CD4-positive, alpha-beta memory T cell (primary cell): ENCODE data around the gene DHCR24. TPM values are rescaled to one million over a fixed set of nuclear protein-coding genes. Genes with fewer than 3 reads are reported as not detected.

ENCODE experiments used
- CTCF ChIA-PET: fragments of 350-600 bp; sonication (Branson Sonifier 250); formaldehyde crosslinking; loops from one replicate; lab custom pipeline; 2021; ENCODE audit warnings: inconsistent platforms; ENCODE audit not compliant: partially characterized antibody; lab: Charles Lee
- POLR2A ChIA-PET: fragments of 350-600 bp; sonication (Branson Sonifier 250); formaldehyde crosslinking; loops from one replicate; lab custom pipeline; 2021; ENCODE audit not compliant: partially characterized antibody; lab: Charles Lee
- DNase-seq, 5 donors: peaks; one replicate each; pipeline versions ENCODE4 v3.0.0 to v3.0.0-alpha.2; 2020 to 2022; ENCODE audit warnings: mixed read lengths in 1 of 5
- H3K27ac ChIP-seq: one replicate; pipeline ENCODE4 v1.7.0; 2013; ENCODE audit warnings: low read depth, low read length
- H3K27me3 ChIP-seq: 2 replicates; pipeline ENCODE4 v1.7.0; 2013; ENCODE audit warnings: mild to moderate bottlenecking, low read length, moderate library complexity; ENCODE audit not compliant: insufficient read depth
- H3K36me3 ChIP-seq: 2 replicates; pipeline ENCODE4 v1.7.0; 2013; ENCODE audit warnings: mild to moderate bottlenecking, low read length, moderate library complexity; ENCODE audit not compliant: insufficient read depth
- H3K4me1 ChIP-seq: 2 replicates; pipeline ENCODE4 v1.7.0; 2013; ENCODE audit warnings: mild to moderate bottlenecking, low read length, moderate library complexity; ENCODE audit not compliant: insufficient read depth
- H3K4me3 ChIP-seq, 2 donors: one replicate each; pipeline ENCODE4 v1.7.0; 2013; ENCODE audit warnings: low read length in 2 of 2, mild to moderate bottlenecking in 1 of 2
- H3K9me3 ChIP-seq, 2 donors: one replicate each; pipeline ENCODE4 v1.7.0; 2013; ENCODE audit warnings: low read length in 2 of 2, control low read depth in 1 of 2; ENCODE audit not compliant: control insufficient read depth in 1 of 2
- H3K27ac Mint-ChIP-seq, 7 donors: one replicate each; pipeline ENCODE4 v1.8.0; 2020 to 2021; ENCODE audit warnings: mixed read lengths in 7 of 7, mild to moderate bottlenecking in 6 of 7, inconsistent platforms in 3 of 7, moderate library complexity in 3 of 7
- H3K27me3 Mint-ChIP-seq, 2 donors: one replicate each; pipeline ENCODE4 v1.8.0; 2020 to 2021; ENCODE audit warnings: mixed read lengths in 2 of 2
- H3K36me3 Mint-ChIP-seq, 2 donors: one replicate each; pipeline ENCODE4 v1.8.0; 2020 to 2021; ENCODE audit warnings: mixed read lengths in 2 of 2, inconsistent platforms in 1 of 2, mild to moderate bottlenecking in 1 of 2
- H3K4me1 Mint-ChIP-seq, 4 donors: one replicate each; pipeline ENCODE4 v1.8.0; 2020 to 2021; ENCODE audit warnings: mixed read lengths in 4 of 4, mild to moderate bottlenecking in 1 of 4
- H3K4me3 Mint-ChIP-seq, 8 donors: one replicate each; pipeline ENCODE4 v1.8.0; 2020 to 2021; ENCODE audit warnings: mixed read lengths in 8 of 8, mild to moderate bottlenecking in 7 of 8, moderate library complexity in 6 of 8, inconsistent platforms in 3 of 8
- H3K9me3 Mint-ChIP-seq, 8 donors: one replicate each; pipeline ENCODE4 v1.8.0; 2020 to 2021; ENCODE audit warnings: mixed read lengths in 8 of 8, mild to moderate bottlenecking in 5 of 8, inconsistent platforms in 3 of 8, moderate library complexity in 1 of 8
- intact Hi-C: fragments of 100-400 bp; cut with micrococcal nuclease; formaldehyde crosslinking; loops from one replicate; pipeline ENCODE4 v1.15.1; 2023
- polyA plus RNA-seq, 2 donors: library from polyadenylated mRNA; unstranded; fragments of 300-500 nt; fragmentation: Illumina TruSeq; gene quantifications; one replicate each; pipeline ENCODE4 v1.2.3, GENCODE V29; 2021
- total RNA-seq, 2 experiments: library from RNA; stranded (reverse); gene quantifications; one replicate each; pipeline ENCODE4 v1.2.3, GENCODE V29; 2021

The DHCR24 gene
- total and polyA plus RNA-seq, 4 experiments from 2014 or later: 5.9 to 9.9 (median 7.3) TPM

- DNase-seq: no peak
- H3K36me3 Mint-ChIP-seq: no peaks in the 10 kb centered on the region
- peak overlapping the region in 1 of 8 donors; percentile 14 for H3K4me3 Mint-ChIP-seq
- Histone ChIP-seq H3K9me3 (no peaks in the 10 kb centered on the region), H3K4me1 (no peaks in the 10 kb centered on the region), H3K4me3 (no peak overlapping the region), H3K27me3 (no peaks in the 10 kb centered on the region), H3K36me3 (no peaks in the 10 kb centered on the region), H3K27ac (no peak overlapping the region)
- H3K27ac Mint-ChIP-seq: no peak overlapping the region
- peaks cover 0 to 3% of the 10 kb centered on the region in 2 donors for H3K27me3 Mint-ChIP-seq
- intact Hi-C loops: no loop called here
- POLR2A ChIA-PET: no interaction called here
- H3K9me3 Mint-ChIP-seq: no peaks in the 10 kb centered on the region
- CTCF ChIA-PET: interaction anchor here (0.9 to 1.8 kb wide), 3 partner anchors 9 to 141 kb away, joined by 3 to 6 read pairs (median 4); partner anchors contain the start of gene TTC22
- H3K4me1 Mint-ChIP-seq: peaks cover 4 to 10% (median 5%) of the 10 kb centered on the region in 4 donors
Measured at GRCh38 chr1:54813485-54814125, 73.4 kb downstream of the DHCR24 start.

GRCh38 chr1:54812801-54813484 is 74.1 kb downstream of the DHCR24 start:
- Histone ChIP-seq H3K4me3 (no peak overlapping the region), H3K4me1 (no peaks in the 10 kb centered on the region), H3K27ac (no peak overlapping the region), H3K9me3 (no peaks in the 10 kb centered on the region), H3K36me3 (no peaks in the 10 kb centered on the region), H3K27me3 (no peaks in the 10 kb centered on the region)
- no peak for DNase-seq
- intact Hi-C loops: no loop called here
- no peaks in the 10 kb centered on the region for H3K36me3 Mint-ChIP-seq
- H3K27ac Mint-ChIP-seq: no peak overlapping the region
- H3K9me3 Mint-ChIP-seq: no peaks in the 10 kb centered on the region
- peaks cover 0 to 3% of the 10 kb centered on the region in 2 donors for H3K27me3 Mint-ChIP-seq
- peaks cover 1 to 9% (median 6%) of the 10 kb centered on the region in 4 donors for H3K4me1 Mint-ChIP-seq
- ChIA-PET POLR2A (no interaction called here), CTCF (interaction anchor here (0.9 to 1.6 kb wide), 4 partner anchors 12 to 535 kb away, joined by 3 to 5 read pairs (median 4); partner anchors contain the start of gene TTC22)
- H3K4me3 Mint-ChIP-seq: no peak overlapping the region

- no peaks in the 10 kb centered on the region for H3K4me1 ChIP-seq
- peaks cover 5 to 18% (median 8%) of the 10 kb centered on the region in 4 donors for H3K4me1 Mint-ChIP-seq
- H3K27me3 ChIP-seq: no peaks in the 10 kb centered on the region
- H3K27me3 Mint-ChIP-seq: peaks cover 0 to 3% of the 10 kb centered on the region in 2 donors
- H3K36me3 Mint-ChIP-seq: no peaks in the 10 kb centered on the region
- H3K4me3 ChIP-seq: no peak overlapping the region
- H3K4me3 Mint-ChIP-seq: no peak overlapping the region
- H3K9me3 ChIP-seq: no peaks in the 10 kb centered on the region
- peak overlapping the region in 2 of 7 donors; percentile 57 to 63 for H3K27ac Mint-ChIP-seq
- no peaks in the 10 kb centered on the region for H3K9me3 Mint-ChIP-seq
- intact Hi-C loops: loop anchor here (2.0 kb wide), 1 partner anchor 691 kb away; no protein-coding TSS in a partner anchor
- ChIA-PET POLR2A (no interaction called here), CTCF (interaction anchor here (0.7 to 1.6 kb wide), 6 partner anchors 11 to 534 kb away, joined by 3 to 6 read pairs (median 4); partner anchors contain the start of gene TTC22)
- H3K36me3 ChIP-seq: no peaks in the 10 kb centered on the region
- no peak overlapping the region for H3K27ac ChIP-seq
- no peak for DNase-seq
Measured at GRCh38 chr1:54811739-54812655, 75.0 kb downstream of the DHCR24 start.

- H3K36me3 Mint-ChIP-seq: no peaks in the 10 kb centered on the region
- H3K4me3 Mint-ChIP-seq: no peak overlapping the region
- Histone ChIP-seq H3K4me3 (no peak overlapping the region), H3K4me1 (no peaks in the 10 kb centered on the region), H3K27me3 (no peaks in the 10 kb centered on the region), H3K9me3 (no peaks in the 10 kb centered on the region), H3K27ac (no peak overlapping the region), H3K36me3 (no peaks in the 10 kb centered on the region)
- H3K27me3 Mint-ChIP-seq: peaks cover 0 to 3% of the 10 kb centered on the region in 2 donors
- no peak overlapping the region for H3K27ac Mint-ChIP-seq
- DNase-seq: no peak
- intact Hi-C loops: loop anchor here (2.0 kb wide), 1 partner anchor 690 kb away; no protein-coding TSS in a partner anchor
- H3K4me1 Mint-ChIP-seq: peaks cover 6 to 20% (median 9%) of the 10 kb centered on the region in 4 donors
- ChIA-PET POLR2A (no interaction called here), CTCF (interaction anchor here (1.2 to 1.7 kb wide), 4 partner anchors 10 to 142 kb away, joined by 3 to 6 read pairs (median 5); partner anchors contain the start of gene TTC22)
- no peaks in the 10 kb centered on the region for H3K9me3 Mint-ChIP-seq
Measured at GRCh38 chr1:54811066-54811465, 75.9 kb downstream of the DHCR24 start.

- intact Hi-C loops: loop anchor here (1.0 to 2.0 kb wide), 5 partner anchors 138 to 949 kb away; no protein-coding TSS in a partner anchor
- H3K36me3 Mint-ChIP-seq: no peaks in the 10 kb centered on the region
Measured at GRCh38 chr1:54810153-54810942, 76.6 kb downstream of the DHCR24 start.

GRCh38 chr1:54809496-54810074 is 77.4 kb downstream of the DHCR24 start:
- Histone ChIP-seq H3K36me3 (no peaks in the 10 kb centered on the region), H3K9me3 (no peaks in the 10 kb centered on the region), H3K4me1 (peaks cover 5% of the 10 kb centered on the region), H3K4me3 (no peak overlapping the region), H3K27me3 (no peaks in the 10 kb centered on the region), H3K27ac (no peak overlapping the region)
- H3K9me3 Mint-ChIP-seq: no peaks in the 10 kb centered on the region
- H3K27ac Mint-ChIP-seq: no peak overlapping the region
- no peak overlapping the region for H3K4me3 Mint-ChIP-seq
- H3K27me3 Mint-ChIP-seq: peaks cover 0 to 3% of the 10 kb centered on the region in 2 donors
- no peaks in the 10 kb centered on the region for H3K36me3 Mint-ChIP-seq
- H3K4me1 Mint-ChIP-seq: peaks cover 8 to 25% (median 13%) of the 10 kb centered on the region in 4 donors
- ChIA-PET CTCF (interaction anchor here (0.7 to 2.2 kb wide), 20 partner anchors 9 to 949 kb away, joined by 3 to 22 read pairs (median 4); partner anchors contain the start of genes LRRC42 and TTC22), POLR2A (interaction anchor here (1.1 kb wide), 1 partner anchor 9 kb away, joined by 4 read pairs; the partner anchor contains the start of gene TTC22)
- no peak for DNase-seq
- intact Hi-C loops: loop anchor here (1.0 to 2.0 kb wide), 5 partner anchors 137 to 948 kb away; no protein-coding TSS in a partner anchor

More at GRCh38 chr1:54810153-54810942, 76.6 kb downstream of the DHCR24 start:
- DNase-seq: peak; percentile 43 to 59 (median 53)
- H3K36me3 ChIP-seq: no peaks in the 10 kb centered on the region
- Mint-ChIP-seq H3K4me3 (no peak overlapping the region), H3K27ac (no peak overlapping the region), H3K9me3 (no peaks in the 10 kb centered on the region), H3K4me1 (peaks cover 6 to 20% (median 9%) of the 10 kb centered on the region in 4 donors), H3K27me3 (peaks cover 0 to 3% of the 10 kb centered on the region in 2 donors)
- no peak overlapping the region for H3K4me3 ChIP-seq
- no peaks in the 10 kb centered on the region for H3K4me1 ChIP-seq
- POLR2A ChIA-PET: interaction anchor here (1.1 kb wide), 1 partner anchor 9 kb away, joined by 4 read pairs; the partner anchor contains the start of gene TTC22
- H3K9me3 ChIP-seq: no peaks in the 10 kb centered on the region
- H3K27me3 ChIP-seq: no peaks in the 10 kb centered on the region
- H3K27ac ChIP-seq: no peak overlapping the region
- CTCF ChIA-PET: interaction anchor here (0.7 to 2.2 kb wide), 19 partner anchors 10 to 950 kb away, joined by 3 to 22 read pairs (median 3); partner anchors contain the start of genes LRRC42 and TTC22
